Measurements from ENCODE around the gene C14orf180. TPM values are rescaled to one million over a fixed set of nuclear protein-coding genes. Genes with fewer than 3 reads are reported as not detected.
"Not testable (repeated sequence)": the region's sequence is repeated elsewhere in the genome, so short reads cannot be mapped to it uniquely, and the experiment has no call there.

Gene C14orf180
- polyA plus RNA-seq, 4 donors: 0.10 to 0.21 (median 0.20) TPM; not detected in 1

GRCh38 chr14:104603711-104604401, 24.3 kb downstream of the C14orf180 start:
- no peak for DNase-seq (ENCODE audit: low read depth in 4 of 4, low spot score in 3 of 4)

DNA sequence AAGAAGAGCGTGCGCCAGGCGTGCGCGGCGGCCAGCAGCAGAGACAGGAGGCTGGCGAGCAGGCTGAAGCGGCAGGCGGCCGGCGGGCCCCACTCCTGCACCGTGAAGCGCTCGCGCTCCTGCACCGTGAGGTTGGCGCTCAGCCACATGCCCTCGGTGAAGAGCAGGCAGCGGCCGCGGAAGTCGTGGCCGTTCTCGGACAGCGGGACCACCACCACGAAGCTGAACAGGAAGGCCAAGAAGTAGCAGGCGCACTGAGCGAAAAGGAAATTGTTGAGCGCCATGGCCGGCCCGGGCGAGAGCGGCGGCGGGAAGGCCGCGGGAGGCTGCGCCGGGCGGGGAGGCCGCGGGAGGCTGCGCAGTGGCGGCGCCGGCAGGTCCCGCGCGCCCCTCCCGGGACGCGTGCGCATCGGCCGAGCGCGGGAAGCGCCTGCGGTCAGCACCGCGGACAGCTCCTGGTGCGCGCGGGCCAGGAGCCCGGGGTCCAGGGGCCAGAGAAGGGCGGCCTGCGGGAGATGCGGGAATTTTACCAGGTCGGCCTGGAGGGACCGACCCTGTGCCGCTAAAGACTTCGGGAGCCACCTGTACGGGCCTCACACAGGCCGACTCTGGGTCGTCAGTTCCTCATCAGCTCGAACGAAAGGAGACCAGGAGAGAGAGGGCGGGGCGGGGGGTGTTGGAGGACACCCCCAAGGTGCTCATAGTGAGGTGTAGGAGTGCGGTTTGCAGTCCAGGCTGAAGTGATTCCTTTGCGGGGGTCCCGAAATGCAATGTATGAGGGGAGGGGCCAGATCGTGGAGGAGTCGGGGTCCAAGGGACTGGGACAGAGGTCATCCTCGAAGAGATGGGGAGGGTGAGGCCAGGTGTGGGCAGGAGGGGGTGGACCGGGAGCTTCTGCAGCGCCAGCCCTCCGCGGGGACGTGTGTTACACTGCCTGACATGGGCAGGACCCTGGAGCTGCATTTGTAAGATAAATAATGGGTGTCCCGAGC, 25.2 kb downstream of the C14orf180 start, which contains the start of gene TMEM179:
TMEM179 (minus strand) TSS at position 315 of the 992 bp plus-strand sequence; CDS start at position 284, 31 bp downstream.
- peak in 3 of 4 donors; percentile 56 to 61 (median 57) for DNase-seq (ENCODE audit: low read depth in 4 of 4, low spot score in 3 of 4)

DNA sequence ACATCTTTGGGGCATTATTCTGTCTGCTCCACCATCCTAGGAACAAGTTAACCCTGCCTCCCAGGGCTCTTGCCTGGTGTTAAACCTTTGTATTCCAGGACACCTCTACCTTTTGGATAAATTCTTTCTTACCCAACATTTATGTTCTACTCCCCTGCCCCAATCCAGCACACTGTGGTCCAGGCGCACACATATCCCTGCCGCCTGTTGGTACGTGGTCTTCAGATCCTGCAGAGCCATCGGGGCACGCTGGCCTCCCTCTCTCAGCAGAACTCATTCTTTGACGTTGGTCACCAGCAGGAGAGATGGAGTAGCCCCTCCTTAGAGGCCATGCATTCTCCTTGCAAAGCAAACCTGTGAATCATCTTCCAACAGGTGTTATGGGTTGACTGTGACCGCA, 30.1 kb downstream of the C14orf180 start:
- DNase-seq (ENCODE audit: low read depth in 4 of 4, low spot score in 3 of 4): no peak

DNA sequence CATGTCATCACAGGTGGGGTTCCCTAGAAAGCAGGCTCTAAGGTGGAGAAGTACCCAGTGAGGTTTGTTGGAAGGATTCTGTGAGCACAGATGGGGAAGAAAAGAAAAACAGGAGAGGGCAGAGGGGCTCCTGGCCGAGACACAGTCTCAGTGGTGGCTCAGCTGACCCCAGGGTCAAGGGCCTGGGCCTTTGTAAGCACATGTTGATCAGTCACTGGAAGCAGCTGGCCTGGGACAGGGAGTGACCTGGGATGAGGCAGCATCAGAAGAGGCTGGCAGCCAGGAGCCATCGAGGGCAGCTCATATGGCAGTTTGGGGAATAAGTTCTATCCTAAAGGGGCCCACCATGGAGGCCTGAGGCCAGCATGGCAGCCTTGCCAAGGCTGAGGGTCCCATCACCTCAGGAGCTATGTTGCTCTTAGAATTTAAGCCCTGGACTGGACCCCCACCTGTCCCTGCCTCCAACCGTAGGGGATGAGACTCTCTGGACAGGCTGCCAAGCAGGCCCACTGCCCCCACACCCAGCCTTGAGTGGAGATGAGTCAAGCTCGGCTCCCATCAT, 31.3 kb downstream of the C14orf180 start:
- DNase-seq (ENCODE audit: low read depth in 4 of 4, low spot score in 3 of 4): no peak

DNA sequence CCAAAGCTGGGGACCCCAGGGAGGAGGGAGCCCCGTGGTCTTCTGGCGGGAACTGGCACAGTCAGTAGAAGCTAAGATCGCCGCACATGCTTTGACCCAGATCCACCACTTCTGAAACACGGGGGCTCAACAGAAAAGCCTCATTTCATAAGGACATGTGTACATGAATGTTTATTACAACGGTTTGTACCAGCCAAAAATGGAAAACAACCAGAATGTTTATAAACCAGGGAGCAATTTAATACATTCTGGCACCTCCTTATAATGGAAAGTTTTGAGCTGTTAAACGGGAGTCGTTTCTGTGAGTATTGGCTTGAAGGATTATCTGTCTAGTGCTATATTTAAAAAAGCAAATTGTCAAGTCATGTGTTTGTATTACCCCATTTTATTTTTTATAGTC, 32.3 kb downstream of the C14orf180 start:
- no peak for DNase-seq (ENCODE audit: low read depth in 4 of 4, low spot score in 3 of 4)

- DNase-seq (ENCODE audit: low read depth in 4 of 4, low spot score in 3 of 4): no peak
Observed at GRCh38 chr14:104614126-104614812, 34.7 kb downstream of the C14orf180 start.

- no peak for DNase-seq (ENCODE audit: low read depth in 4 of 4, low spot score in 3 of 4)
Observed at GRCh38 chr14:104624939-104625338, 45.4 kb downstream of the C14orf180 start.

- DNase-seq (ENCODE audit: low read depth in 4 of 4, low spot score in 3 of 4): no peak
Observed at GRCh38 chr14:104632781-104633180, 53.2 kb downstream of the C14orf180 start.

GRCh38 chr14:104633276-104634137, 53.9 kb downstream of the C14orf180 start:
- no peak for DNase-seq (ENCODE audit: low read depth in 4 of 4, low spot score in 3 of 4)

- DNase-seq (ENCODE audit: low read depth in 4 of 4, low spot score in 3 of 4): no peak
Observed at GRCh38 chr14:104634138-104634760, 54.7 kb downstream of the C14orf180 start.

DNA sequence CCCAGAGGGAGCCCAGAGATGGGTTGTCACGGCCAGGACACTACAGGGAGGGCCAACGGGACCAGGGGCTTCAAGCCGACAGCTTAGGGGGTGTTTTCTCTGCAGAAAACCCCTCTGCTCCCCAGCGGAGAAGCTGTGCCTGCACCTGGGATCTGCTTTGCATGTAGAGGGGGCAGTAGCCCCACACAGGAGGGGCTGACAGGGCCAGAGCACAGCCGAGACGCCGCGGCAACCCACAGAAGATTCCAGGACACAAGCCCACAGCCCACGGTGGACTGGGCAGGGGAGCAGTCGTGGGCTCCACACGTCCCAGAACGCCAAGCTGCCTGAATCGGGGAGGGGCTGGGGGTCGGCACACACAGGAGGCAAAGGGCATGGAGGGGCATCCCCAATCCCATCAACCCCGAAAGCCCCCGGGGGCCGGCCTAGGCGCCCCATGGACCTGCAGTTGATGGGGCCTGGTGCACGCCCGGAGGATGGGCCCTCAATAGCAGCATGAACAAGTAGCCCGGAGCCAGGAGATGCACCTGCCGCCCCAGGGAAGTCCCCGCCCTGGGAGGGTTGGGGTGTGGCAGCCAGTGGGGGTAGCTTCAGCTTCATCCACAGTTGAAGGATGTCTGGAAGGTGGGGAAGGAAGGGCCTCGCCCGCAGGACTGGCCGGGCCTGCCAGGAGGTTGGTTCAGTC, 55.5 kb downstream of the C14orf180 start:
- DNase-seq (ENCODE audit: low read depth in 4 of 4, low spot score in 3 of 4): no peak

DNA sequence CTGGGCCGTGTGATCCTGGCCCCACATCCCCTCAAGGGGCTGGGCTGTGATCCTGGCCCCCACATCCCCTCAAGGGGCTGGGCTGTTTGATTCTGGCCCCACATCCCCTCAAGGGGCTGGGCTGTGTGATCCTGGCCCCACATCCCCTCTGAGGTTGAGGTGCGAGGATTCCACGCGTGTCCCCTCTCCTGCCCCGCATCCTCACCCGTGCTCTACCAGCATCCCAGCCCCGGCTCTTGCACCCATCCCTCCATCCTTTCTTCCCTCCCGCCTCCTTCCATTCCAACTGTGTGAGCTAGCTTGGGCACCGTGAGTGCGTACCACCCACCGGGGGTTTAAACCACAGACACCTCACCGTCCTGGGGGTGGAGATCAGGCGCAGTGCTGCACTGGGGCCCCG, 56.2 kb downstream of the C14orf180 start:
- DNase-seq (ENCODE audit: low read depth in 4 of 4, low spot score in 3 of 4): no peak

- no peak for DNase-seq (ENCODE audit: low read depth in 4 of 4, low spot score in 3 of 4)
Observed at GRCh38 chr14:104636131-104636530, 56.6 kb downstream of the C14orf180 start.

GRCh38 chr14:104636846-104637545, 57.4 kb downstream of the C14orf180 start:
- DNase-seq (ENCODE audit: low read depth in 4 of 4, low spot score in 3 of 4): not testable (repeated sequence)

GRCh38 chr14:104637546-104638003, 58.0 kb downstream of the C14orf180 start:
- DNase-seq (ENCODE audit: low read depth in 4 of 4, low spot score in 3 of 4): no peak

- DNase-seq (ENCODE audit: low read depth in 4 of 4, low spot score in 3 of 4): no peak
Observed at GRCh38 chr14:104638190-104638589, 58.6 kb downstream of the C14orf180 start.

GRCh38 chr14:104638927-104639450, 59.4 kb downstream of the C14orf180 start:
- DNase-seq (ENCODE audit: low read depth in 4 of 4, low spot score in 3 of 4): no peak

DNA sequence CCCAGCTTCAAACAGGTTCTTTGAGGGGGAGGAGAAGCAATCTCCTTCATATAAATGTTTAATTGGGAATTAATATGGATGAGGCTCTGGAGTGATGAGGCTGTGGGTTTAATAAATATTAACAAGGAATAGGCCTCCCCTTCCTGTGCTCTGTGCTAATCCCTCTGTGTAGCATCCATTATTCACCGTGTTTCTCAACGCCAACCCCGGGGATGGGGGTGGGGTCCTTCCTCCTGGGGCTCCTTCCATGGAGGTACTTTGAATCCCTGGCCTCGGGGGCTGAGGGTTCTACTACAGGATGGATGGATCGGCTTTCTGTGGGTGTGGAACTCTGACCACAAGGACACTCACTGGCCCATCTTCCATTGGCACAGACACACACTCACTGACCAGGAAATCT, 59.9 kb downstream of the C14orf180 start:
- DNase-seq (ENCODE audit: low read depth in 4 of 4, low spot score in 3 of 4): no peak
